Activated CD4-positive, alpha-beta memory T cell treated with anti-CD3 and anti-CD28 coated beads, Interleukin-2, amount 10 ng/mL, durations not matched to agents 7 days and 5 days (primary cell): ENCODE results near the gene SLC35A1. TPM values are rescaled to one million over a fixed set of nuclear protein-coding genes. Genes with fewer than 3 reads are reported as not detected.

Experiments
- CTCF ChIA-PET: fragments of 350-600 bp; sonication (Branson Sonifier 250); formaldehyde crosslinking; loops from one replicate; lab custom pipeline; 2021; ENCODE audit warnings: antibody characterized with exemption, inconsistent platforms; lab: Charles Lee
- POLR2A ChIA-PET: fragments of 350-600 bp; sonication (Branson Sonifier 250); formaldehyde crosslinking; loops from one replicate; lab custom pipeline; 2021; ENCODE audit warnings: antibody characterized with exemption; lab: Charles Lee
- DNase-seq: peaks from one replicate; pipeline ENCODE4 v3.0.0-alpha.2; 2020
- H3K27ac Mint-ChIP-seq: one replicate; pipeline ENCODE4 v1.8.0; 2021; ENCODE audit warnings: mild to moderate bottlenecking, mixed read lengths
- H3K27me3 Mint-ChIP-seq: one replicate; pipeline ENCODE4 v1.8.0; 2021; ENCODE audit warnings: mixed read lengths
- H3K36me3 Mint-ChIP-seq: one replicate; pipeline ENCODE4 v1.8.0; 2021; ENCODE audit warnings: low read depth, mixed read lengths
- H3K4me1 Mint-ChIP-seq: one replicate; pipeline ENCODE4 v1.8.0; 2021; ENCODE audit warnings: mixed read lengths
- H3K4me3 Mint-ChIP-seq: one replicate; pipeline ENCODE4 v1.8.0; 2021; ENCODE audit warnings: mild to moderate bottlenecking, mixed read lengths
- H3K9me3 Mint-ChIP-seq: one replicate; pipeline ENCODE4 v1.8.0; 2021; ENCODE audit warnings: mixed read lengths
- total RNA-seq, 2 experiments: library from RNA; stranded (reverse); gene quantifications; one replicate each; pipeline ENCODE4 v1.2.3, GENCODE V29; 2021

SLC35A1 gene, protein sequence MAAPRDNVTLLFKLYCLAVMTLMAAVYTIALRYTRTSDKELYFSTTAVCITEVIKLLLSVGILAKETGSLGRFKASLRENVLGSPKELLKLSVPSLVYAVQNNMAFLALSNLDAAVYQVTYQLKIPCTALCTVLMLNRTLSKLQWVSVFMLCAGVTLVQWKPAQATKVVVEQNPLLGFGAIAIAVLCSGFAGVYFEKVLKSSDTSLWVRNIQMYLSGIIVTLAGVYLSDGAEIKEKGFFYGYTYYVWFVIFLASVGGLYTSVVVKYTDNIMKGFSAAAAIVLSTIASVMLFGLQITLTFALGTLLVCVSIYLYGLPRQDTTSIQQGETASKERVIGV
- 10 to 100 TPM; 14.2 to 14.6 TPM for total RNA-seq

DNA sequence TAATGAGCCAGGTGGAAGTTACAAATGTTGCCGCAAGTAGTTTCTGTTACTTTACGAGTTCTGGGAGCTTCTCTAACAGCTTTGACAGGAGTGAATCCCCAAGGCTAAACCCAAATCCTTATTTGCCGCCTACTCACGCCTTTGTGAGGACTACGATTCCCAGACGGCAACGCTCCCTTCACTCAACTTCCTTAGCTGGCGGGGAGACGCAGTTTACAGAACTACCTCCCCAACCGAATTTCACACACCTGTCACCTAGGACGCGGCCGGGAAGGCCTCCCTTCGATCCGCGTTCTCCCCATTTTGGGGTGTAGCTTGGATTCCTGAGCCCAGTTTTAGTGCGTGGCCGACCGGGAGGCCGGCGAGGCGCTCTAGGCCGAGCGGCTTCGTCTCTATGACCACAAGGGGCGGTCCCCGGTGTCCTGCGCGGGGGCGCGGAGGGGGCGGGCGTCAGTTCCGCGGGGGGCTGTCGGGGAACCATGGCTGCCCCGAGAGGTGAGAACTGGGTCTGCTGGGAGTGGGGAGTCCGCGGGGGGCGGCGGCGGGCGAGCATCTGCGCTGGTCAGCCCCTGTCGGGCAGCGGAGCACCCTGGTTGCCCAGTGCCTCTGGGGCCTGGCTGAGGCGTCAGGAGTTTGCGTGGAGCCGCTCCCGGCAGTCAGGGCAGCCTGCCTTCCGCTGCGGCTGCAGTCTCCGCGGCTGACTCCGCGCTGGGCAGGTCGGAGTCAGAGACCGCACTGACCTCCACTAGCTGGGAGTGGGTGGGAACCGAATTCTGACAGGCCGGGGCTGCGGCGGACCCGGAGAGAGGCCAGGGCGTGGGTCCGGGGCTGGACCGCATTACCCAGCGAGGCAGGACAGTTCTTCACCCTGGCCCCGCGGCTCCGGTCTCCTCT, at the start of gene SLC35A1:
TSS of gene SLC35A1 (plus strand) at position 450 of the 894 bp plus-strand sequence. CDS start at position 480, 30 bp downstream.
- POLR2A ChIA-PET, result interaction anchor here (1.3 to 1.7 kb wide), 2 partner anchors 116 to 229 kb away, joined by 3 to 7 read pairs; partner anchors contain the start of gene AKIRIN2
- Mint-ChIP-seq H3K4me3 (peak within 1 kb of the TSS; percentile 98), H3K4me1 (peaks cover 24% of the 10 kb centered on the region), H3K9me3 (no peaks in the 10 kb centered on the region), H3K27ac (peak within 1 kb of the TSS; percentile 91), H3K36me3 (peaks cover 4% of the 10 kb centered on the region), H3K27me3 (peaks cover 7% of the 10 kb centered on the region)
- DNase-seq, result peak; percentile 82
- CTCF ChIA-PET, result interaction anchor here (1.0 to 1.5 kb wide), 4 partner anchors 12 to 394 kb away, joined by 3 to 5 read pairs (median 4); partner anchors contain the start of gene SMIM8

DNA sequence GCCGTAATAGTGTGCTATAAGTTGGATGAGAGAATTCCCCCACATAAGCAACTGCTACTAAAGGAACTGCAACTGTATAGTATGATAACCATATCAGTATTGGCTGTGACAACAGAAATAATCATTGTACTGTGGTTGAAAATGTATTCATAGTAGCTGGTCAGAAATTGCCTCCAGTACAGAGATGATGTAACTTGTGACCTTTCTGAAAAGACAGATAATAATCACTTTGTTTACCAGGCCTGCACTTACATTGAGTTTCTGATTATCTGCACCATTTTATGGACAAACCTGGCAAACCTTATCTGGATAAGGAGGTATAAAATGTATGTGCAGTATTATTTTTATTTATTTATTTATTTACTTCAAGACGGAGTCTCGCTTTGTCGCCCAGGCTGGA, 46.0 kb upstream of the SLC35A1 start:
- H3K27ac Mint-ChIP-seq, result no peak overlapping the region
- H3K4me1 Mint-ChIP-seq, result no peaks in the 10 kb centered on the region
- DNase-seq, result no peak
- POLR2A ChIA-PET, result no interaction called here
- H3K9me3 Mint-ChIP-seq, result no peaks in the 10 kb centered on the region
- H3K36me3 Mint-ChIP-seq, result no peaks in the 10 kb centered on the region
- H3K4me3 Mint-ChIP-seq, result no peak overlapping the region
- H3K27me3 Mint-ChIP-seq, result peaks cover 14% of the 10 kb centered on the region
- CTCF ChIA-PET, result no interaction called here

DNA sequence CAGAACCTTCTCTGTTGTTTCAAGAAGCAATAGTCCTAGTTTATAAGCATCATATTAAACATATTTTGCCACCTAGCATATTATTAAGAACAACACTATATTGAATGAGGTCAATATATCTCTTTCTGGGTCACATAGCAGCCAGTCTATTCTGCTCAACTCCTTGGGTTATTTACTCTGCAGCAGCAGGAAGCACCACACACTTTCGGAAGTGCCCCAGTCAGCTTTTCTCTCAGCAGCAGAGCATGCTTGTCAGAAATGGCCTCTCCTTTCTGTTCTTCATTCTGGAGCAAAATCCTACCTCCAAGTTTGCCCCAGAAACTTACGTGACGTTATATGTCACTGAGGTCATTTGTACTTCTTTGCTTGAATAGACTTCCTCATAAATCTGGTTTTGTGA, 42.3 kb upstream of the SLC35A1 start:
- POLR2A ChIA-PET, result no interaction called here
- H3K4me1 Mint-ChIP-seq, result no peaks in the 10 kb centered on the region
- no peak overlapping the region for H3K4me3 Mint-ChIP-seq
- no peak for DNase-seq
- CTCF ChIA-PET, result no interaction called here
- no peaks in the 10 kb centered on the region for H3K9me3 Mint-ChIP-seq
- H3K36me3 Mint-ChIP-seq, result no peaks in the 10 kb centered on the region
- H3K27me3 Mint-ChIP-seq, result peaks cover 17% of the 10 kb centered on the region
- no peak overlapping the region for H3K27ac Mint-ChIP-seq

DNA sequence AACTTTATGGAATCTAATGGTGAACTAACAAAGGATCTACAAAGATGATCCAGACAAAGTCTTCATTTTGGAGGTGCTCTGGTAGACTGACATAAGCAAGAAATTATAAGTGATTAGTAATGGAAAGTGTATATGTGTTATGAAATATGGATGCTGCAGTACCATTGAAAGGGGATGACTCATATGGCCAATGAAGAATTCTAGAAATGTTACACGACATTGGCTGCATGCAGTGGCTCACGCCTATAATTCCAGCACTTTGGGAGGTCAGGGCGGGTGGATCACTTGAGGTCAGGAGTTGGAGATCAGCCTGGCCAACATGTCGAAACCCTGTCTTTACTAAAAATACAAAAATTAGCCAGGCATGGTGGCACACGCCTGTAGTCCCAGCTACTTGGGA, 41.5 kb upstream of the SLC35A1 start:
- Mint-ChIP-seq H3K4me3 (no peak overlapping the region), H3K27me3 (peaks cover 17% of the 10 kb centered on the region), H3K9me3 (no peaks in the 10 kb centered on the region), H3K36me3 (no peaks in the 10 kb centered on the region), H3K27ac (no peak overlapping the region), H3K4me1 (no peaks in the 10 kb centered on the region)
- POLR2A ChIA-PET, result no interaction called here
- CTCF ChIA-PET, result no interaction called here
- no peak for DNase-seq

DNA sequence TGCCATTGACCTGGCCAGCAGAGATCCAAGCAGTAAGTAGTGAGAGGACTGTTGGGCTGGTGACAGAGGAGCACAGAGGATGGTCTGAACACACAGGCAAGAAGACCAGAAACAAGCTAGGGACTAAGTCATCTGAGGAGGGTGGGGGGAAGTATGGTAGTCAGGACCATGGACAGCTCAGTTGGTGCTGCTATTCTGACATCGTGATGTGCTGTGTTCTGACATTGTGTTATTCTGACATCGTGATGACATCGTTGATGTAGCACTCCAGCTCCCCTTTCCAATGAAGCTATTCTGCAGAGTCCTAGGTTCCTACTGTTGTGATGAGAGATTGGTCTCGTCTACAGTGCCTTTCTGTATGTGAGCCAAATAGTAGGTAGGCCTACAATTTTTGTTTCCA, 36.3 kb upstream of the SLC35A1 start:
- DNase-seq, result peak; percentile 64
- ChIA-PET CTCF (interaction anchor here (0.6 kb wide), 1 partner anchor 1382 kb away, joined by 3 read pairs; no protein-coding TSS in a partner anchor), POLR2A (no interaction called here)
- no peaks in the 10 kb centered on the region for H3K4me1 Mint-ChIP-seq
- H3K27me3 Mint-ChIP-seq, result peaks cover 3% of the 10 kb centered on the region
- no peaks in the 10 kb centered on the region for H3K36me3 Mint-ChIP-seq
- peaks cover 3% of the 10 kb centered on the region for H3K9me3 Mint-ChIP-seq
- no peak overlapping the region for H3K4me3 Mint-ChIP-seq
- no peak overlapping the region for H3K27ac Mint-ChIP-seq

DNA sequence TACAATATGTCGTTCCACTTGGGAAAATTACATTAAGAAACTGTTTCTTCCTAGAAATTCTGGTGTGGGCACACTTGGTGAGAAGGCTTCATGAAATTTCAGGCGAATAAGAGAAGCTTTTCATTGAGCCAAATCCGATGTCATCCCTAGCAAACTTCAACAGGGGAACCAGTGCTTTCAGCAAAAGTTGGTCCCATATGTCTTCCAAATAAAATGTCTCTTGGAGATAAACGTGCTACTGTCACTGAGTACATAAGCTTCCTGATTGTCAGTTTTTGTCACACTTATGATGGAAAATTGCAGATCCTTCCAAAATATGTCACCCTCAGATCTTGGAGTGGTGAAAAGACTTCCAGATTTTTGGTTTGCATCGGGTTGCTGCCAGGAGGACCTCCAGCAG, 31.1 kb upstream of the SLC35A1 start:
- H3K27me3 Mint-ChIP-seq, result peaks cover 11% of the 10 kb centered on the region
- no peak overlapping the region for H3K27ac Mint-ChIP-seq
- no peak for DNase-seq
- H3K4me3 Mint-ChIP-seq, result no peak overlapping the region
- H3K4me1 Mint-ChIP-seq, result no peaks in the 10 kb centered on the region
- ChIA-PET POLR2A (no interaction called here), CTCF (no interaction called here)
- no peaks in the 10 kb centered on the region for H3K36me3 Mint-ChIP-seq
- H3K9me3 Mint-ChIP-seq, result no peaks in the 10 kb centered on the region

DNA sequence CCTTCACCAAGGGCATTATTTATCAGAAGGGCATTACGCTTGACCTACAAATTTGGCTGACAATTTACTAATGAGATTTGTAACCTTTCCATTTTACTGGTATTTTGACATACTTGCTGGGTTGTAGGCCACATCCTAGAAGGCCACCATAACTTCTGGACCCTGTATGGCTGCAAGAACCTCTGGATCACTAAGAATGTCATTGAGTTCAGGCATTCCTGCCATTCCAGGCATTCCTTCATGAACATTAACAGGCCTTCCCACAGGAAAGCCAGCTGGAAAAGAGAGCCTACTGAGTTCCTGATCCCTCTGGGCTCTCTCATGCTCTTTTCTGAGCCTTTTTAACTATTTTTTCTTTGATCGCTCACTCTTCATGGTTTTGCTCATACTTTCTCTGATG, 28.4 kb upstream of the SLC35A1 start:
- CTCF ChIA-PET, result no interaction called here
- no peaks in the 10 kb centered on the region for H3K4me1 Mint-ChIP-seq
- DNase-seq, result no peak
- POLR2A ChIA-PET, result no interaction called here
- peaks cover 18% of the 10 kb centered on the region for H3K27me3 Mint-ChIP-seq
- H3K9me3 Mint-ChIP-seq, result no peaks in the 10 kb centered on the region
- H3K27ac Mint-ChIP-seq, result no peak overlapping the region
- H3K36me3 Mint-ChIP-seq, result no peaks in the 10 kb centered on the region
- H3K4me3 Mint-ChIP-seq, result no peak overlapping the region

DNA sequence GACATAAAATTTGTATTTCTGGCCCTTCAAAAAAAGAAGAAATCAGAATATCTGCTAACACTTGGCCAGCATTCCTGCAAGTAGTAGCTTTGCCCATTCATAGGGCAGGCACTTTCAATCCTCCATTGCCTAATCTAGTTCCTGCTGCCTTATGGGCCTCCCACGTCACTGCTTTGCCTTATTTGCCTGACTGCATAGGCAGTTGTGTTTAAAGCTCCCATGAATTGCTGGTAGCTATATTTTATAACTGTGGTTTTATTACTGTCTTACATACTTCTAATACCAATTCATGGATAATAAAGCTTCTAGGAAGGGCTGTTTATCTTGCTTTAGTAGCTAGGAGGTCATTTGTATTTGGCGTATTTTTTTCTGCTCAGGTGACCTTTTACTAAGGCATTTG, 7.7 kb upstream of the SLC35A1 start:
- no peaks in the 10 kb centered on the region for H3K36me3 Mint-ChIP-seq
- peaks cover 50% of the 10 kb centered on the region for H3K27me3 Mint-ChIP-seq
- H3K4me3 Mint-ChIP-seq, result no peak overlapping the region
- H3K27ac Mint-ChIP-seq, result no peak overlapping the region
- no peak for DNase-seq
- ChIA-PET POLR2A (no interaction called here), CTCF (interaction anchor here (0.6 kb wide), 1 partner anchor 325 kb away, joined by 3 read pairs; no protein-coding TSS in a partner anchor)
- no peaks in the 10 kb centered on the region for H3K4me1 Mint-ChIP-seq
- no peaks in the 10 kb centered on the region for H3K9me3 Mint-ChIP-seq

DNA sequence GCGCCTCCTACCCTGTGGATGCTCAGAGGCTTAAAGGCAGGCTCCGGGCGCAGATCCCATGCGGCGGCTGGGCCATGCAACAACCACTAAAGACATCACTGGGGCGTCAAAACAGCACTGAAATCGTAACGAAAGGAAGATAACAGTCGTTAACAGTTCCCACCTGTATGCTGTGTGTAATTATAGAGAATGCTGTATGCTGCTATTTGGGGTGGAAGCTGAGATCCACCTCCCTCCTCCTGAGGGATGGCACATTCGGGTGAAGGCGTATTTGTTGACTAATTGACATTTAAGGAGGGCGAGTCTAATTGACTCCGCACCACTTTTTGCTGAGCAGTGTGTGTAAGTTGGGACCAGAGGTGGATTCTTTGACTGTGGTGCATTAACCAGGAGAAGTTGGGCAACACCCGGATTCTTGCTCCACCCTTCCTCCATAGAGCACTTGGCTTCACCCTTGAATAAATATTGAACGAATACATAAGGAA, 687 bp downstream of the SLC35A1 start:
- Mint-ChIP-seq H3K4me1 (peaks cover 24% of the 10 kb centered on the region), H3K9me3 (no peaks in the 10 kb centered on the region), H3K27me3 (peaks cover 2% of the 10 kb centered on the region), H3K4me3 (peak overlapping the region; percentile 98), H3K27ac (peak overlapping the region; percentile 91), H3K36me3 (peaks cover 10% of the 10 kb centered on the region)
- DNase-seq, result no peak
- ChIA-PET POLR2A (no interaction called here), CTCF (interaction anchor here (1.4 to 1.5 kb wide), 2 partner anchors 116 to 227 kb away, joined by 4 read pairs; partner anchors contain the start of genes ORC3 and RARS2)

DNA sequence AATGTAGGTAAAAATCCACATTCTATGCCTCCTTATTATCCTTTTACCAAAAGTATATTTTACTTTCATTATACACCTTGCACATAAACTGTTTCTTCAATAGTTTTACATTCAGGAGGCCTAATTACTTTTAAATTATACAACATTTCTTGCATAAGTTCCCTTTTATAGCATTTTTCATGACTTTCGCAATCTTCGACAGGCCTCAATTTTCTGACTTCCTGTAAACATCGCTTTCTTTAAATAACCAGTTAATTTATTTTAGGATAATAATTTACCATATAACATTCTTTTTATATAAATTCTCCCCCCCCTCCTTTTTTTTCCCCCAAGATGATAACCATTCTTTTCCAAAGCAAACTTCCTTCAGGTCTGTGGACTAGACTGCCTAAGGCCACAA, 9.2 kb downstream of the SLC35A1 start:
- Mint-ChIP-seq H3K27me3 (no peaks in the 10 kb centered on the region), H3K4me3 (no peak overlapping the region), H3K4me1 (peaks cover 12% of the 10 kb centered on the region), H3K9me3 (no peaks in the 10 kb centered on the region), H3K36me3 (peaks cover 30% of the 10 kb centered on the region), H3K27ac (no peak overlapping the region)
- POLR2A ChIA-PET, result no interaction called here
- DNase-seq, result no peak
- CTCF ChIA-PET, result no interaction called here

DNA sequence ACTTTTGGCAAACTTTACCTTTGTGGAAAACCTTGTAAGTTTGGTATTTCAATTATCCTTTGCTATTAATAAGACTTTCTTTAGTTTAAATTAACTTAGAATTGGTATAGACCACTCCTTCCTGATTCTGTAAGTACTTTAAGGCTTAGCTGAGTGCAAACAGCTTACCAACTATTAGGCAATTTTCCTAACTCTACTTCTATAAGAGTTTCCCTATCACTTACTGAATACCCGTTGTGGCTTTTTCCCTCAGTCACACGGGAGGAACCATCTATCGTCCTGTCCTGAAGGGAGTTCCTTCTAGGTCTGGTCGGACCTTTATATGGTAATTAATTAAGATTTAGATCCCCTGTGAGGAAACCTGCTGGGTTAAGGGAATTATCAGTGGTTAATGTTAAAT, 9.6 kb downstream of the SLC35A1 start:
- H3K9me3 Mint-ChIP-seq, result no peaks in the 10 kb centered on the region
- no peaks in the 10 kb centered on the region for H3K27me3 Mint-ChIP-seq
- no peak for DNase-seq
- ChIA-PET CTCF (no interaction called here), POLR2A (no interaction called here)
- no peak overlapping the region for H3K27ac Mint-ChIP-seq
- H3K4me1 Mint-ChIP-seq, result peaks cover 12% of the 10 kb centered on the region
- no peak overlapping the region for H3K4me3 Mint-ChIP-seq
- peaks cover 29% of the 10 kb centered on the region for H3K36me3 Mint-ChIP-seq

DNA sequence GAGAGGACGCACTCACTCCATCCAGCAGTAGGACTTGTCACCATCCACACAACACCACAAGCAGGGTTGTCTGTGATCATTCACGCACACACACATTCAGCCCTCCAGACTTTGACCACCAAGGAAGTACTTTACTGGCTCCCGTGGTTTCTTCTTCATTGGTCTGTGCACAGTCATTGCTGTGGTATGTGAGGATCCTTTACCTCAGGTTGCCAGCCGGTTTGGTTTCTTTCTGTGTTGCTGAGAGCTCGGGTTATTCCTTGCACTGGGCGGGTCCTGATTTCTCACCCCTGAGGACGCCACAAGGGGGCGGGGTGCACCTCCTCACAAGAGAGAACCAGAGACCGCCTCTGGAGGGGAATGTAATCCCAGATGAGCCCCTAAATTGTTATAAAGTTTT, 11.2 kb downstream of the SLC35A1 start:
- no peak overlapping the region for H3K4me3 Mint-ChIP-seq
- H3K27ac Mint-ChIP-seq, result no peak overlapping the region
- H3K4me1 Mint-ChIP-seq, result peaks cover 12% of the 10 kb centered on the region
- peaks cover 16% of the 10 kb centered on the region for H3K36me3 Mint-ChIP-seq
- ChIA-PET CTCF (interaction anchor here (0.6 kb wide), 1 partner anchor 20 kb away, joined by 3 read pairs; no protein-coding TSS in a partner anchor), POLR2A (no interaction called here)
- DNase-seq, result peak; percentile 20
- no peaks in the 10 kb centered on the region for H3K27me3 Mint-ChIP-seq
- H3K9me3 Mint-ChIP-seq, result no peaks in the 10 kb centered on the region

DNA sequence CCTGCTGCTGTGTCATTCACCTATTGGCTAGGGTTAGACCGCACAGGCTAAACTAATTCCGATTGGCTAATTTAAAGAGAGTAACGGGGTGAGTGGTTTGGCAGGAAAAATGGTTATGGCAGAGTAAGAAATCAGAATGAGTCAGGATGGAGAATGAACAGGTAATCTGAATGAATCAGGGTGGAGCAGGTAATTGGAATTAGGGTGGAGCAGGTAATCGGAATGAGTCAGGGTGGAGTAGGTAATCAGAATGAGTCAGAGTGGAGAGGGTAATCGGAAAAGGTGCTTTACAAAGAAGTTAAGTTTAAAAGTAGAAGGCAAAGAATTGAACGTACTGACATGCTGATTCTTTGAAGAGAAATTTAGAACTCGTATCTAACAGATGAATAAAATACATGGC, 11.7 kb downstream of the SLC35A1 start:
- no peaks in the 10 kb centered on the region for H3K27me3 Mint-ChIP-seq
- H3K27ac Mint-ChIP-seq, result no peak overlapping the region
- POLR2A ChIA-PET, result no interaction called here
- no peaks in the 10 kb centered on the region for H3K9me3 Mint-ChIP-seq
- no peak for DNase-seq
- peaks cover 12% of the 10 kb centered on the region for H3K4me1 Mint-ChIP-seq
- no peak overlapping the region for H3K4me3 Mint-ChIP-seq
- peaks cover 12% of the 10 kb centered on the region for H3K36me3 Mint-ChIP-seq
- CTCF ChIA-PET, result no interaction called here
